Left ventricle myocardium superior (tissue), 1 donor: ENCODE results near the gene VENTX. TPM values are rescaled to one million over a fixed set of nuclear protein-coding genes. Genes with fewer than 3 reads are reported as not detected.

ENCODE experiments used
- ATAC-seq: fragments of 200-7000 bp; cut with Tn5 transposase; one replicate; pipeline ENCODE4 v1.9.1; 2020; ENCODE audit warnings: mild to moderate bottlenecking, moderate library complexity
- DNase-seq: peaks from one replicate; pipeline ENCODE4 v3.0.0-alpha.2; 2020
- intact Hi-C: fragments of 100-400 bp; cut with micrococcal nuclease; formaldehyde crosslinking; loops from one replicate; pipeline ENCODE4 v1.11.0; 2022
- long read RNA-seq: library from polyadenylated mRNA; unstranded; transcript quantifications from one replicate; pipeline ENCODE4 v2.0.0, GENCODE V29; 2021
- total RNA-seq: library from RNA; stranded (reverse); fragmentation: NEBNext Ultra II Directional; extraction: Animal tissue kit (Norgen Biotek cat#: 25700); gene quantifications from one replicate; pipeline ENCODE4 v1.2.1, GENCODE V29; 2021
- donor health status: DM: no; HTN: yes; CAD: no; lungs with severe emphysema.

The VENTX gene, protein sequence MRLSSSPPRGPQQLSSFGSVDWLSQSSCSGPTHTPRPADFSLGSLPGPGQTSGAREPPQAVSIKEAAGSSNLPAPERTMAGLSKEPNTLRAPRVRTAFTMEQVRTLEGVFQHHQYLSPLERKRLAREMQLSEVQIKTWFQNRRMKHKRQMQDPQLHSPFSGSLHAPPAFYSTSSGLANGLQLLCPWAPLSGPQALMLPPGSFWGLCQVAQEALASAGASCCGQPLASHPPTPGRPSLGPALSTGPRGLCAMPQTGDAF
- 0.99 TPM for total RNA-seq
- long read RNA-seq, partial matches to known transcripts, result 0 of 3 reads
- long read RNA-seq, other reads (novel, unspliced or antisense), result 0 of 3 reads

DNA sequence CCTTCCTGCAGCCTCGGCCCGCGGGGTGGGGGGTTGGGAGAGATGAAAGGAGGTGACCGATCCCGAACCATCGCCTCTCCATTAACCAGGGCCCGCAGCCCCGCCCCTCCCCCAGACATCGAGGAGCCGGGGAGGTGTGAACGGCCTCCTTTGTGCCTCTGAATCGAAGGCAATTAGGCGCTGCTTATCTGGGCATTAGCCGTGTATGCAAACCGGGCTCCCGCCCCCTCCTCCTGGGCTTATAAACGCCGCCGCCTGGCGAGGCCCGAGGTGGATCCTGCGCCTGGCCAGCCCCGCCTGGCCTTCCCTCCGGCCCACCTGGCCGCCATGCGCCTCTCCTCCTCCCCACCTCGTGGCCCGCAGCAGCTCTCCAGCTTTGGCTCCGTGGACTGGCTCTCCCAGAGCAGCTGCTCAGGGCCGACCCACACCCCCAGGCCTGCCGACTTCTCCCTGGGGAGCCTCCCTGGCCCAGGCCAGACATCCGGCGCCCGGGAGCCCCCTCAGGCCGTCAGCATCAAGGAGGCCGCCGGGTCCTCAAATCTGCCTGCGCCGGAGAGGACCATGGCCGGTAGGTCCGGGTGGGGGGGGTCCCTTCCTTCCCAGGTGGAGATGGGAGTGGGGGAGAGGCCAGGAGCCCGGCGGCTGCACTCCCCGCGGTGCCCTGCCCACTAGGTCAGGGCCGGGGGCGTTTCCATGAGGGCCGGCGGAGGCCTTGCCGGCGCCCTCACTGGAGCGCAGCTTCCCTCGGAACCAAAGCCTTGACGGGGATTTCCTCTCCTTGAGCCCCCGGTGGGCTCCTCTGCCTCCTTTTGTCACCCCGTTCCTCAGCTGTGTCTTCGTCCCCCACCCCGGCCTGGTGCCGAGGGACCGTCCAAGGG, at the start of gene VENTX:
Gene VENTX, plus strand, starts transcription at position 268 of the 878 bp plus-strand sequence. Its CDS starts 60 bp downstream, at position 328.
- no peak for ATAC-seq
- intact Hi-C loops, result no loop called here
- DNase-seq, result no peak

- ATAC-seq, result no peak
- no peak for DNase-seq
These were observed 49.6 kb upstream of the VENTX start for GRCh38 chr10:133187906-133188681.

DNA sequence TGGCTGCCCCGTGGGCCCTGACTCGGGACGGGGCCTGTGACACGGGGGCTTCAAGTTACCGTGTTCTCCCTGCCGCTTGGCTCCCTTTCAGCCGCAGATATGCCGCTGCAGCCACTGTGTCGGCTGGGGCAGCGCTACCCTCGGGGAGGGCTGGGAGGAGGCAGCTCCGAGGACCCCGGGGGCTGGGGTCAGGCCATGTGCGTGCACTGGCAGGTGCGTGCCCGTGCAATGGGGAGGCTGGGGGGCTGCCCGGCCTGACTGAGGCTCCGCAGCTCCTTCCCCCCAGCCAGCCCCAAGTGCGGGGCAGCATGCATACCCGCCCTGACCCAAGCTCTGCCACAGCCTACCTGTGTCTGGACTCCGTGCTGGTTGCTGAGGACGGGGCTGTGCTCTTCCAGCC, 48.4 kb upstream of the VENTX start:
- intact Hi-C loops, result no loop called here
- no peak for DNase-seq
- no peak for ATAC-seq

More at GRCh38 chr10:133187906-133188681, 49.6 kb upstream of the VENTX start:
- intact Hi-C loops, result no loop called here

- no peak for ATAC-seq
- DNase-seq, result no peak
- intact Hi-C loops, result no loop called here
These were observed 47.9 kb upstream of the VENTX start for GRCh38 chr10:133189726-133190125.

DNA sequence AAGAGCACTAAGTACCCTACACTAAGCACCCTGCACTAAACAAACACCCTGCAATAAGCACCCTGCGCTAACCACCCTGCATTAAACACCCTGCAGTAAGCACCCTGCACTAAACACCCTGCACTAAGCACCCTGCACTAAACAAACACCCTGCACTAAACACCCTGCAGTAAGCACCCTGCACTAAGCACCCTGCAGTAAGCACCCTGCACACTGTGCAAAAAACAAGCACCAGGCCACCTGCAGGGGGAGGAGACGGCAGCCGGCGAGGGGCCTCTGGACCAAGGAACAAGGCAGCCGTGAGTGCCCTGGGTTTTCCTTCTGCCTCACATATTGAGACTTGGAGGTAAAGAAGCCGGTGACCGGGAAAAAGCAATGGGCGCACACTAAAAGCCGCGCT, 47.4 kb upstream of the VENTX start:
- DNase-seq, result no peak
- ATAC-seq, result no peak
- intact Hi-C loops, result no loop called here

DNA sequence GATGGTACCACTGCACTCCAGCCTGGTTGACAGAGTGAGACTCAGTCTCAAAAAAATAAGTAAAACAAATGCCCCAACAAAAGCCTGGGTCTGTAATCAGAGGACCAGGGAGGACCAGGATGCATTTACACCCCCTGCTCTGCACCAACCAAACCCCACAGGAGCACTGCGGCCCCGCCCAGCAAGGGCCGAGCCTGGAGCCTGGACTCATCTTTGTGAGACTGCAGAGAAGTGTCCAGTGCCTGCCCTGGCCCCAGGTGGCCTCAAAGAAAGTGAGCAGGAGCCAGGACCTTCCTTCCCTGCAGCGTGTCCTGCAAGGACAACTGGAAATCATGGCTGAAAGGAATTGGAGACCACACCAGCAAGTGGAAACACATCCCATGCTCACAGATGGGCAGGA, 46.0 kb upstream of the VENTX start:
- ATAC-seq (no peak), DNase-seq (no peak)
- intact Hi-C loops, result no loop called here

DNA sequence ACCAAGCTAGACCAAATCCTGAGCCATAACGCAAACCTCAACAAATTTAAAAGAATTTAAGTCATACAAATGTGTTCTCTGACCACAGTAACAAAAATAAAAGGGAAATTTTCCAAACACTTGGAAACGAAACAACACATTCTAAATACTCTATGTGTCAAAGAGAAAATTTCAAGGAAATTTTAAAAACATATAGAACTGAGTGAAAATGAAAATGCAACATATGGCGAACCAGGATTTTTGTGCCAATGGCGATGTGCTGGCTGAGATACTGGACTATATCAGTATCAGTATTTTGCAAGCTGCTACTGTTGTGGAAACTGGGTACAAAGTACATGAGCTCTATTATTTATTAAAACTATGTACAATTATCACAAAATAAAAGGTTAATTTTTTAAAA, 43.5 kb upstream of the VENTX start:
- no peak for DNase-seq
- intact Hi-C loops, result no loop called here
- ATAC-seq, result no peak

GRCh38 chr10:133195096-133195495, 42.6 kb upstream of the VENTX start:
- no peak for DNase-seq
- intact Hi-C loops, result no loop called here
- ATAC-seq, result no peak

GRCh38 chr10:133195611-133196010, 42.0 kb upstream of the VENTX start:
- DNase-seq (no peak), ATAC-seq (no peak)
- intact Hi-C loops, result no loop called here

GRCh38 chr10:133196221-133196915, 41.3 kb upstream of the VENTX start:
- intact Hi-C loops, result no loop called here
- no peak for DNase-seq
- ATAC-seq, result no peak

DNA sequence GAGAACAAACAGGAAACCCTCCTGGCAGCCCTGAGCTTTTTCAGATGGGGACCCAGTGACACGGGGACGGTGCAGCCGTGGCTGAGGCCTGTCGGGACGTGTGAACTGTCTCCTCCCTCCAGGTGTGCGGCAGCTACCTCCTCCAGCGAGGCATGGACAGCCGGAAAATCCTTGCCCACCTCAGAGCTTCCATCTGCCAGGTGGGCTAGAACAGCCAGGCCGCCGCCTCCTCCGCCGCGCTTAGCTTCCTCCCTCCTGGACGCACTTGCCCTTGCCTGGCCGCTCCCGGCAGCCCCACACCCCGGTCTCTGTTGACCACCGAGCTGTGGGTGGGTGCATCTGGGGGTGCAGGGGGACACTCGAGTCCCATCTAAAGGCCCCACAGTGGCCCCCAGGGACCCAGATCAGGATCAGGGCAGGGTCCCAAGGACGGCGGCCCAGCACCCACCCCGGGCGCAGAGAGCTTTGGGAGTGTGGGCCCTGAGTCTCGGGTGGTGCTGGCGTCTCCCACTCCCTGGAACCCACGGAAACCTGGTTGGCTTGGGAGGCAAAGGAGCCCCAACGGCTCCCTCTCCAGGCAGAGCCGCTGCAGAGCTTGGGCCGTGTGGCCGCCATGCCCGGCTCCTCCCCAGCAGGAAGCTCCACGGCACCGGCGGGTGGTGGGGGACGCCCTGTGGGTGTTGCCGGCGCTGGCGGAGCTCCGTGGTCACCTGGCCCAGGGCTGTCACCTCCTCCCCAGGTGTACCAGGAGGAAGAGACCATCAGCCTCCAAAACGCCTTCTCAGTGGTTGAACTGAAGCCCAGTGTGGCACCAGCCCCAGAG, 40.5 kb upstream of the VENTX start:
- intact Hi-C loops, result no loop called here
- DNase-seq, result no peak

GRCh38 chr10:133197786-133198185, 39.9 kb upstream of the VENTX start:
- ATAC-seq (no peak), DNase-seq (no peak)
- intact Hi-C loops, result no loop called here

More for the DNA sequence above, 40.5 kb upstream of the VENTX start:
- ATAC-seq, result no peak

DNA sequence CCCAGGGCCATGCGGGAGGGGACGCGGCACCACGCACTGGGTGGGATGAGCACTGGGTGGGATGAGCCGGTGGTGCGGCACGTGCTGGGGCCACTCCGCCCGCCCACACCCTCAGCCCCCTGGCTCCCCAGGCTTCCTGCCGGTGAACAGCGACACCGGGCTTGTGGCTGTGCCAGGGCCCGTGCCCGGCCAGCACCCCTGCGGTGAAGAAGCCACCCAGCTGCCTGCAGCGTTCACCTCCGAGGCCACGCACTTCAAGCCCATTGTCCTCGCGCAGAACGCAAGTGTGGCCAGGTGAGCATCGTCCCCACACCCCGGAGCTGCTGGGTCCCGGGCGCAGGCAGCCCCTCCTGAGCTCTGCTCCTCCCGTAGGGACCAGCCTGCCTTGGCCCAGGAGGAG, 39.4 kb upstream of the VENTX start:
- DNase-seq (no peak), ATAC-seq (no peak)

DNA sequence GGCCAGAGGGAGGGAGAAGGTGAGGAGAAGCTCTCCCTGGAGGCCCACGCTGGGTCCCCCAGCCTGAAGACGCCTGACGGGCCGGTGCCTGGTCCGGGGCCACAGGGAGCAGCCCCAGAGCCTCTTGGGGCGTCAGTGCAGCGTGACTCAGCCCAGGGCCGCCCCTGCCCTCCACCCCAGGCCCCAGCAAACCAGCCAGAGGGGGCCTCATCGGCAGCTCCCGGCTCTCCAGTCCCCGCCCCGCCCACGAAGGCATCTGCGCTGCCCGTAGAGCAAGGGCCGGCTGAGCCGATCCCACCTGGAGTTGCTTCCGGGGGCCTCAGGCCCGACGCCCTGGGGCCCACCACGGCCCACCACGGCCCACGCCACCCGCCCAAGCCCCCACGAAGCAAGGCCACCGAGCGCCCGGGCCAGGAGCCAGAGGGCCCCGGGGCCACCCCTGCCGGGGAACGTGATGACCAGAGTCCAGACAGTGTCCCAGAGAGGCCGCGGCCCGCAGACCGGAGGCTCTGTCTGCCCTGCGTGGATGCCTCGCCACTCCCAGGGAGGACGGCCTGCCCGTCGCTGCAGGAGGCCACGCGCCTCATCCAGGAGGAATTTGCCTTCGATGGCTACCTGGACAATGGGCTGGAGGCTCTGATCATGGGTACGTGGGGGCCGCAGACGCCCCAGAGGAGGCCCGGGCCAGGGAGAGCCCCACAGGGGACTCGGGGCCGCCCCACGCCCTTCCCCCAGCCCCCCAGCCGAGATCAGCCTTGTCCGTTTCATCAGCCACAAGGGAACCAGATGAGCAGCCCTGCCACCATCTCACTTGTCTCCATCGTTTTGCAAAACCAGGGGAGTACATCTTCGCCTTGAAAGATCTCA, 38.8 kb upstream of the VENTX start:
- intact Hi-C loops, result no loop called here
- DNase-seq (no peak), ATAC-seq (no peak)

More for the DNA sequence above, 39.4 kb upstream of the VENTX start:
- intact Hi-C loops, result no loop called here

DNA sequence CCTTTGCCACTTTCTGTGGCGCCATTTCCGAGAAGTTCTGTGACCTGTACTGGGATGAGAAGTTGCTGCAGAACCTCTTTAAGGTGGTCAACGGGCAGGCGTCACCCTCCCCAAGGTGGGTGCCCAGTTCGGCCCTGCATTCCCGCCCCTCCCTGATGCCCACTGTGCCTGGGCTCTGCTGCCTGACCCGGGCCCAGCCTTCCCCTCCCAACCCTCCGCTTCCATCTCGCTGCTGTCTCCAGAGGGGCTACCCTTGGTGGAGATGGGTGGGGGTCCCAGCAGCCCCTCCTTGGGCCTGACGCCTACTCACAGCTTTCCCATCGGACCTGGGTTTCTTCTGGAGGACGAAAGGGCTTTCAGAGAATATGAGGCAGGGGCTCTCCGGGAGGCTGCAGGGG, 38.2 kb upstream of the VENTX start:
- intact Hi-C loops, result no loop called here
- no peak for ATAC-seq
- DNase-seq, result no peak

- ATAC-seq, result no peak
- DNase-seq, result no peak
- intact Hi-C loops, result no loop called here
These were observed 37.6 kb upstream of the VENTX start for GRCh38 chr10:133199992-133200611.

DNA sequence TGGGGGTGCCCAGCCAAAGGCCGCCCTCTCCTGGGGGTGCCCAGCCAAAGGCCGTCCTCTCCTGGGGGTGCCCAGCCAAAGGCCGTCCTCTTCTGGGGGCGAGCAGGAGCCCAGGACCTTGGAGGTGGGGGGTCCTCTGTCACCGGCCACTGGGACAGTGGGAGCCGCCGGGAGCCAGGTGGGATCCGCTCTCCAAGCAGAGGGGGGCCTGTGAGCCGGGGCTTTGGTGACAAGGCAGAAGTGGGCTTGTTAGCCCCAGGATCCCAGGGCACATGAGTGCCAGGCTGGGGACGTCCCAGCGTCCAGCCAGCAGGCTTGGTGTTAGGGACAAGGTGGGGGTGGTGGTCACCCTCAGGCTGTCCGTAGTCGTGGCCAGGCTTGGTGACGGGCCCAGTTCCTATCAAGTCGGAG, 37.0 kb upstream of the VENTX start:
- DNase-seq, result no peak
- intact Hi-C loops, result no loop called here
- no peak for ATAC-seq
